HG03457 (cell line): ENCODE results near the gene TMEM117.
"Not testable (repeated sequence)": the region's sequence is repeated elsewhere in the genome, so short reads cannot be mapped to it uniquely, and the experiment has no call there.

Experiments
- ATAC-seq: cut with Tn5 transposase; IDR thresholded peaks from one replicate; pipeline ENCODE4 v1.9.1; 2021; ENCODE audit warnings: moderate number of reproducible peaks; ENCODE audit not compliant: unreplicated experiment

Gene TMEM117

DNA sequence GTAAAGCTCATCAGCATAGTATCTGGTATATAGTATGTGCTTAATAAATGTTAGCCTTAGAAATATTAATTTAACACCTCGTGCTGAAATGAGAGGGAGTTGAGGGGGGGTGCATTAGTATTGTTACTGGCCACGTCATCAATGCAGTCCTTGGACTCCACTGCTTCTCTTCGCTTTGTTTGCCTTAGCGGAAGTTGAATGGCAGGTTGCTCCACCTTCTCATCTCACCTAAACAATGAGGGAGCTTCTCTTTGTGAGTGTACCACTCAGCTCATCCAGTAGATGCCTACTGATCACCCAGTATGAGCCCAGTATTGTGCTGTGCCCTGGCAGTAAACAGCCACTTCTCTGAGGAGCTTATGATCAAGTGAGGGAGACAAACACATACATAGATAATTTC, 4.5 kb downstream of the TMEM117 start:
- ATAC-seq: no peak

DNA sequence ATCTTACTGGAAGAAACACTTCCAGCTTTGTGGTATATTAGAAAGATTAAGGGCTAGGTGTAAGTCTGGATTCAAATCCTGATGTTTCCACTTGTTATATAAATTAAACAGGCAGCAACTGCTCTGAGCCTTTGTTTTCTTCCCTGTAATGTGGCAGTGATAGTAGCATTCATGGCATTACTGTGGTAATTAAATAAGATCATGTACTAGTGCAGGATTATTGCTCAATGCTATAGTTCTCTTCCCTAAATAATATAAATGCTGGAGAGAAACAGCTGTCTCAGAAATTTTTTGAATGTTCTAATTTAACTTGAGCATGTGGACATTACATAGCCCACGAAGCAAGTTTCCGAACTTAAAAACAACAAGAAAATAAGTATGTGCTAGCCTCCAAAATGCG, 5.4 kb downstream of the TMEM117 start:
- no peak for ATAC-seq

DNA sequence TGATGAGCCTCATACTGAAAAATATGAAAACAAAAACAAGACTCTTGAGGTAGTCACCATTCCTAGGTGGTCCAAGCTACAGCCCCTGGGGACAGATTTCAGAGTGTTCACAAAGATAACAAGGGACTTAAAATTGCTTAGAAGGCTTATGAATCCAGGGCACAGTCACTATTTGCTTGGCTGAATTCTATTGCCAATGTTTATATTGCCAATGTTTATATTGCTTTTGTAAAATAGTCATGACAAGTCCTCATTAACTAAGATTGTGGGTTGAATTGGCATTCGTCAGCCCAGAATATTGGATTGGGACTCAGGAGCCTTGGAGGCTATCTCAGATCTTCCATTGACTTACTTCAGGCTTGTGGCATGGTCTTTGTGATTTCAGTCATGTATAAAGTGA, 6.4 kb downstream of the TMEM117 start:
- no peak for ATAC-seq

DNA sequence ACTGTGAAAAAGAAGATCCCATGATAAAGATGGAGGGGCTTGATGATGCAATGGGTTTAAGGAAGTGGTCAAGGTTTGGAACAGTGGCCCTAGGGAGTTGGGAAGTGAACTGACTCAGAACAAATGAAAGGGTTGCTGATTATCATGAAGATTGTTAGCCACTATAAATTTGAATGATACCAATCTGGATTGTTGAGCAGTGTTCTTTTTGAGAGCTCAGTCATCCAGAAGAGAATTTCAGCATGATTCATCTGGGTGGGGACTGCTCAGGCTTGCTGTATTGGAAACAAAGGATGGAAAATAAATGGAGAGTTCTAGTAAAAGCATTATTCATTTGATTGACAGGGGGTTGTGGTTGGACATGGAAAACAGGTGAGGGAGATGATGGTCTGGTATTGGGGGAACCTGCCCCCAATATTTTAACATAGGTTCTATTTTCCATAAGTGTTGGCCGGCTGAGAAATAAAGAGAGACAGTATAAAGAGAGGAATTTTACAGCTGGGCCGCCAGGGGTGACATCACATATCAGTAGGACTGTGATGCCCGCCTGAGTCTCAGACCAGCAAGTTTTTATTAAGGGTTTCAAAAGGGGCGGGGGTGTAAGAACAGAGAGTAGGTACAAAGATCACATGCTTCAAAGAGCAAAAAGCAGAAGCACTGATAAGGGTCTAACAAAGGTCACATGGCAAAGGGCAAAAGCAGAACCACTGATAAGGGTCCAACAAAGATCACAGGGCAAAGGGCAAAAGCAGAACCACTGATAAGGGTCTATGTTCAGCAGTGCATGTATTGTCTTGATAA, 11.7 kb downstream of the TMEM117 start:
- not testable (repeated sequence) for ATAC-seq

DNA sequence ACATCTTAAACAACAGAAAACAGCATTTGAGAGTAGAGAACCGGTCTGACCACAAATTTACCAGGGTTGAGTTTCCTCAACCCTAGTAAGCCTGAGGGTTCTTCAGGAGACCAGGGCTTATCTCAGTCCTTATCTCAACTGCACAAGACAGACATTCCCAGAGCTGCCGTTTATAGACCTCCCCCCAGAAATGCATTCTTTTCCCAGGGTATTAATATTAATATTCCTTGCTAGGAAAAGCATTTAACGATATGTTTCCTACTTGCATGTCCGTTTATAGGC, 12.3 kb downstream of the TMEM117 start:
- no peak for ATAC-seq

DNA sequence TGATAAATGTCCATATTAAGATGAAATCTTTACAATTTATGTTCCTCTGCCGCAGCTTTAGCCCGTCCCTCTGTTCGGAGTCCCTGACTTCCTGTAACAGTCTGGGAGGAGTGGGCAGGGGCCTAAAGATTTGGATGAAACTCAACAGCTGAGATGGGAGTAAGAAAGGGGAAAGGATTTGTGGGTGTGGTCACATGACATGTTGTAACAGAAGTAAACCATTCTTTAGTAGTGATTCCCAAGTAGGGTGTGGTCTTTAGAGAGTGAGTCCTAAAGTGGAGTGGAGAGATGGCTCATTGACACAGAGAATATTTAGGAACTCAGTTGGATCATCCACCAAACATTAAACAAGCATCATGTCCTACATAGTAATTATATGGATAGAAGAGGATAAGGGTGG, 12.9 kb downstream of the TMEM117 start:
- ATAC-seq: no peak

DNA sequence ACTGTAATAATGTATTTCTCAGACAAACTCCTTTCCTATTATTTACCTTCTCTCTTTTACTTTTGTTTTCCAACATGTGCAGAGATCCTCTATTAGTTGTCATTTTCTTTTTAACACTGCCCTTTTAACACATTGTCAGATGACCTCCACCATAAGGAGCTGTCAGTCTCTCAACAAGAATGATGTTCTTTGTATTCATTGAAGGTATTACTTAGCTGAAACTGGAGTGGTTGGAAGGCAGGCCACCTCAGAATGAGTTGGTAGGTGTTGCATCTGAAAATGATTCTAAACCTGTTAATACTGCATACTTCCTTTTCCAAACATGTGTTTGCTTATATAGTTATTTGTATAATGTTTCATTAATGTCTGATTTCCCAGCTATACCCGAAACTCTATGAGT, 16.9 kb downstream of the TMEM117 start:
- no peak for ATAC-seq

DNA sequence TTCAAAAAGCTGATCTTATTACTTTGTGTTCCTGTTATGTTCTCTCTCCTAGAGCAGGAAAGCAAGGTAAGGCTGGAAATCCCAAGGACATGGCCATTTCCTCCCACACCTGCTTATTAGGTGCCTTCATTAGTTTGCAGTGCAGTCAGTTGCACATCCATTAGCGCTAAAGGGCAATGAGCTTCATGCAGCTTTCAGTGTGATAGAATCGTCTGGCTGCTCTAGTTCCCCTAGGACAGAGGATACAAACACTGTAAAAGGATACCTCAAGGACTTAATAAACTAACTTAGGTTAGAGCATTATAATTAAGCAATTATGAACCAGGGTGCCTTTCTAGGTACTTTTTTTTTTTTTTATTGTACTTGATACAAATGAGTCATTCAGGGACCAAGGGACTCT, 21.1 kb downstream of the TMEM117 start:
- no peak for ATAC-seq

DNA sequence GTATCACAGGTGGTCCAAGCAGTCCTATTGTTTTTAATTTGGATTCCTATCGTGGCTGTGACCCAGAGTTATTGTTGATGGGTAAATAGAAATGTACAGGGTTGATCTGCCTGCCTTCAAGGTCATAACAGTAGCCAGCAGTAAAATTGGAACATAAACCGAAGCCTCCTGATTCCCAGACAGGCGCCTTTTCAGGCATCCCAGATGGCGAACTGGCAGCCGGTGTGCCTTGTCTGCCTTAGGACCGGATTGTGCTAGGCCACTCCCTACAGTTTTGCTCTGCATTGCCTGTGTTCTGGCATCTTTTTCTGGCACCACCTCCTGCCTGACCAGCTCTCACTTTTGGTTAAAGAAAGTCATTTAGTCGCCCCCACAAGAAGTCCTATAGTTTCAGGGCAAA, 22.2 kb downstream of the TMEM117 start:
- no peak for ATAC-seq

DNA sequence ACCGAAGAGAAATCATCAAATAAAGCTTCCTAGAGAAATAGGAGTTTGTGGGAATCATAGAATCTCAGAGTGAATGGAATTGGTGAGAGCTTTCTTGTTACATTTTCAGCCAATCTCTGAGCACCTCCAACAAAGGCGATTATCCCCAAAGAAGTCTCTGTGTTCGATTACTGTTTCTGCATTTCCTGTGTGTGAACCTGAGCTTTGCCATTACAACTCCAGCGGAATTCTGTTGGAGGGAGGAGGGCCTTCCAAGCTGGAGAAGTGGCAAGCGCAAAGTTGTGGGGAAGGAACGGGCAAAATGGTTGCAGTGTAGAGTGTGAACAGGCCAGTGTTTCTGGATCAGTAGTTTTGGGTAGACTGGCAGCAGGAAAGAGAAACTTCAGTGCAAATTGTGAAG, 23.1 kb downstream of the TMEM117 start:
- ATAC-seq: no peak

DNA sequence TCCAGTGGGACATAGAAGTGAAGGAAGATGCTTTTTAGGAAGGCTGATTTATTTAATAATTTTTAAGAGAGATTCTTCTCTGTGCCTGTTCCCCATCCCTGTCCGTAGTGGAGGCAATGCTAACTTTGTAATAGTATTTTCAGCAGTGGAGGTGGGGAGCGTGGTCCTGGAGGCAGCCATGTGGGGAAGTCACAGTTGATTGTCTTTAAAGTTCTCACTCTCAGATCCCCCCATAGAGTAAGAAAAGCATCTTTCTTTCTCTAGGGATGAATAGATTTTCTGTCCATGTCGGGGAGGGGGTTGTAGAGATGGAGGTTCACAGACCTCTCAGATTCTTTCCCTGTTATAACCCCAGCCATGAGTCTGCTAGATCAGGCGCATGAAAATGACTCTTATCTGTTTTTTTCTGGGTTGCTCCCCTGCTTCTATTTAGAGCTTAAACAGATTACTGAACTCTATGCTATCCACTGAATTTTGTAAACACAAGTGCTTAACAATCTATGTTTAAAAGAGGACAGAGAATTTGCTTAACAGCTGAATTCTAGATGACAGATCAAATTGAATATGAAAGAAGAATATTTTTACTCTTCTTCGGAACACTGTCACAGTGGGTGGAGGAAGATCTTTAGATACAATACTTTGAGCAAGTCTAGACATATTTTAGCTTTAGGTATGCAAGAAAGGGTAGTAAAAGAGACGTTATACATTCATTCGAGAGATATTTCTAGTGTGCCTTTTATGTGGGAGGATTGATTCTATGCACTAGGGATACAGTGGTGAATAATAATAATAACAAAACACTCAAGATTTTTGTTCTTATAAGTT, 25.3 kb downstream of the TMEM117 start:
- no peak for ATAC-seq

DNA sequence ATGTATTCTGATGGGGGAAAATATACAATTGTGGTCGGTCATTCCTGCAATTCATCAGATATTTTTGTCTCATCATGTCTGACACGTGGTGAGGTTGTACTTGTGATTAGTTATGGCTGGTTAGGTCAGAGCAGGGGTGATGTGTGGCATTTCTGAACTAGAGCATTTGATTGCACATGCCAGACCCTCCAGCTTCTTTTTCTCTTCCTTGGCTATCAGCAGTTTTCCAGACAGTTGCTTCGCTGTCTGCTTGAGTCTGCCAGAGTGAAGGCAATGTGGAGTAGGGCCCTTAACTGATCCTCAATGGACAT, 25.9 kb downstream of the TMEM117 start:
- no peak for ATAC-seq

DNA sequence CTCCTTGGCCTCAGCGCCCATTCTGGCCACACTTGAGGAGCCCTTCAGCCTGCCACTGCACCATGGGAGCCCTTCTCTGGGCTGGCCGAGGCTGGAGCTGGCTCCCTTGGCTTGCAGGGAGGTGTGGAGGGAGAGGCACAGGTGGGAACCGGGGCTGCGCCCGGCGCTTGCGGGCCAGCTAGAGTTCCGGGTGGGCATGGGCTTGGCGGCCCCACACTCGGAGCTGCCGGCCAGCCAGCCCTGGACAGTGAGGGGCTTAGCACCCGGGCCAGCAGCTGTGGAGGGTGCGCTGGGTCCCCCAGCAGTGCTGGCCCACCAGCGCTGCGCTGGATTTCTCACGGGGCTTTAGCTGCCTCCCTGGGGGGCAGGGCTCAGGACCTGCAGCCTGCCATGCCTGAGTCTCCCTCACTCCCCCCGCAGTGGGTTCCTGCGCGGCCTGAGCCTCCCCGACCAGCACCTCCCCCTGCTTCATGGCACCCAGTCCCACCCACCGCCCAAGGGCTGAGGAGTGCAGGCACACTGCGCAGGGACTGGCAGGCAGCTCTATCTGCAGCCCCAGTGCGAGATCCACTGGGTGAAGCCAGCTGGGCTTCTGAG, 28.0 kb downstream of the TMEM117 start:
- no peak for ATAC-seq

DNA sequence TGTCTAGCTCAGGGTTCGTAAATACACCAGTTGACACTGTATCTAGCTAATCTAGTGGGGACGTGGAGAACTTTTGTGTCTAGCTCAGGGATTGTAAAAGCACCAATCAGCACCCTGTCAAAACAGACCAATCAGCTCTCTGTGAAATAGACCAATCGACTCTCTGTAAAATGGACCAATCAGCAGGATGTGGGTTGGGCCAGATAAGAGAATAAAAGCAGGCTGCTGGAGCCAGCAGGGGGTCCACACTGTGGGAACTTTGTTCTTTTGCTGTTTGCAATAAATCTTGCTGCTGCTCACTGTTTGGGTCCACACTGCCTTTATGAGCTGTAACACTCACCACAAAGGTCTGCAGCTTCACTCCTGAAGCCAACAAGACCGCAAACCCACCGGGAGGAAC, 28.7 kb downstream of the TMEM117 start:
- ATAC-seq: not testable (repeated sequence)

DNA sequence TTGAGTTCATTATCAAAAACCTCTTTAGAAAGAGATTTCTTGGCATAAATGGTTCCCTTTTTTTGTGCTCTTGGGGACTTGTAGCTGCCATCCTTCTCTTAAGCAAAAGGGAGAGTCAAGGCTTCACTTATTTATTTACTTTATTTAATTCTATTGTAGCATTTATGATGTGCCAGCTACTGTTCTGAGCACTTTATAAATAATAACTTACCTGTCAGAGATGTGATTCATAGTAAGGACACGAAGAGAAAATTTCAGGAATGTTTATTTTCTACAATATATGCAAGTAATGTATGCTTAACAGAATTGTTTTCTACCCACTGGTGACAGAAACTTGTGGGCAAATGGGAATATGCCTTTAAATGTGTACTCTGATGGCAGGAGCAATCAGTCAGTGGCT, 33.3 kb downstream of the TMEM117 start:
- ATAC-seq: no peak

DNA sequence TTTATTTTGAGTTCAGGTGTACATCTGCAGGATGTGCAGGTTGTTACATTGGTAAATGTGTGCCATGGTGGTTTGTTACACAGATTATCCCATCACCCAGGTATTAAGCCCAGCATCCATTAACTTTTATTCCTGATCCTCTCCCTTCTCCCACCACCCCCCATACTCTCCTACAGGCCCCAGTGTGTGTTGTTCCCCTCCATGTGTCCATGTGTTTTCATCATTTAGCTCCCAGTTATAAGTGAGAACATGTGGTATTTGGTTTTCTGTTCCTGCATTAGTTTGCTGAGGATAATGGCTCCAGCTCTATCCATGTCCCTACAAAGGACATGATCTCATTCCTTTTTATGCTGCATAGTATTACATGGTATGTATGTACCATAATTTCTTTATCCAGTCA, 33.9 kb downstream of the TMEM117 start:
- ATAC-seq: not testable (repeated sequence)

DNA sequence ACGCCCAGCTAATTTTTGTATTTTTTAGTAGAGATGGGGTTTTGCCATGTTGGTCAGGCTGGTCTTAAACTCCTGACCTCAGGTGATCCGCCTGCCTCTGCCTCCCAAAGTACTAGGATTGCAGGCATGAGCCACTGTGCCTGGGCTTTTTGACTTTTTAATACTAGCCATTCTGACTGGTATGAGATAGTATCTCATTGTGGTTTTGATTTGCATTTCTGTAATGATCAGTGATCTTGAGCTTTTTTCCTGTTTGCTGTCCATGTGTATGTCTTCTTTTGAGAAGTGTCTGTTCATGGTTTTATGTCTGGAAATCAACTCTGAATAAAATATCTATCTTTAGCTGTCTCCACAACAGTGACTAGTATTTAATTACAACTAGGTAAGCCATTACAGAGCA, 35.4 kb downstream of the TMEM117 start:
- ATAC-seq: not testable (repeated sequence)

DNA sequence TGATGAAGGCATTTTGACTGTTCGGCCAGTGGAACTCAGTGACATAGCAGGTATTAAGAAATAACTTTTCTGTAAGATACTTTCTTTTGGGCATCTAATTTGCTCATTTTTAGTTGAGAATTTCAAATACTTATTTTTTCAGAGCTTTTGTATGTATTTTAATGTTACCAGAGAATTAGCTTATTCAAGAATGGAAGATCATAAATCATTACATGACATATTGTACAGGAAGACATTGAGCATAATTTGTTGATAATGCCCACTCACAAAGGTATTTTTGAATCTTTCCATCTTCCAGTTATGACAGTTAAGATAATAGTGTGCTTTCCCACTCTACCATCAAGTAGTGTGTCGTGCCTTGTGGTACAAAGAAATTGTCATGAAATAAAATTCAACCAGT, 36.5 kb downstream of the TMEM117 start:
- ATAC-seq: no peak

DNA sequence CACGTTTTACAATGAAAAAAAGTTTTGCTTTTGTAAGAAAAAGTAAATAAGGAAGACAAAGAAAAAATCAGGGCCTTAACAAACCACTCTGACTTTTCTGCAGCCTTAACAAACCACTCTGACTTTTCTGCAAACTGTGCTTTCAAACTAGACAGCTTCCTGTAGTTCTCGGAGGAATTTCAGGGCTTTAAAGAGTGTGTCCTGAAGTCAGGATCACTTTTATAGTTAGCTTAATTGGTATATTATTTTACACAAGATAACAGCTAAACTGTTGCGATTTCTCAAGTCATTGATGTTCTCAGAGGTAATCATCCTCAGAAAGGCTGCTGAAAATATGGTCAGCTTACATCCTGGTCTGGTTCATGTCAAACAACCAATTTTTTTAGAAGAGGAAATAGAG, 42.2 kb downstream of the TMEM117 start:
- ATAC-seq: no peak

DNA sequence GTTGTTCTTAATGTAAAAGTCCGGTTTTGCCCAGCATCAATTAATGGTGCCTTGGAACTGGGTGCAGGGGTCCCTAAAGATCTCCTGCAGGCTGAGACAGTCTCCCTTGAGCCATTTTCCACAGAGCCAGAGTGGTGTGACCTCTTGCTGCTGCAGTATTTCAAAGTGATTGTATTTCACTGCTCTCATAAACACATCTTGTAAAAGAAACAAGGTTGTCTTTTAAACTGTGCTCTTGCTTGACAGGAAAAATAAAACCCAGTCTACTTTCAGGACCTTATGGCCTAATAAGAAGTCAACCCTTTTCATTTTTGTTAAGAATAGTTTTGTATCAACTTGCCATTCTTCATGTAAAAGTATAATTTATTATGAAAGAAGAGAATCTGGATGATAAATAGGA, 44.7 kb downstream of the TMEM117 start:
- ATAC-seq: no peak

DNA sequence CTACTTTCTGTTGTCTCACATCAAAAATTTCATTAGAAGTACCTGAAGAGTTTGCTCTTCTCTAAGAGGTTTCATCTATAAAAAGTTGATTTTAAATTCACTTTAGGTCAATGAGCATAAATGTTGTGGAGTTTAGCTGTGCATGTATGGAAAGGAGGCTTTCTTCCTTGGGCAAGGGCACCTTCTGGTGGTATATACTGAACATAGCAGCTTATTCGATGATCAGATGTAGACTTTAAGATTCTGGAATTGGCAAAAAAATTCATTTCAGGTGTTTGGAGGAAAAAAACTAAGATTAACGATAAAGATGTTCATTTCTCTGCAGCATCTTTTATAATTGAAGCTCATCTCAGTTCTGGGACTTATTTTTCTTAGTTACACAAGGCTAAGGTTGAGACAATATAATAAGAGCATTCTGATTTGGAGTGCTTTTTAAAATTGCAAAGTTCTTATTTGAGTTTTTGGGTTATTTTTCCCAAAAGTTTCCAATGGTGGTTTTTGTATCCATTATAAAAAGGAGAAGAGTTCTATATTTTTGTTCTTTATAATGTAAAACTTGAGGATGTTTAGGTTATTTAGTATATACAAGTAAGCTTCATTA, 46.8 kb downstream of the TMEM117 start:
- ATAC-seq: peak; percentile 95

DNA sequence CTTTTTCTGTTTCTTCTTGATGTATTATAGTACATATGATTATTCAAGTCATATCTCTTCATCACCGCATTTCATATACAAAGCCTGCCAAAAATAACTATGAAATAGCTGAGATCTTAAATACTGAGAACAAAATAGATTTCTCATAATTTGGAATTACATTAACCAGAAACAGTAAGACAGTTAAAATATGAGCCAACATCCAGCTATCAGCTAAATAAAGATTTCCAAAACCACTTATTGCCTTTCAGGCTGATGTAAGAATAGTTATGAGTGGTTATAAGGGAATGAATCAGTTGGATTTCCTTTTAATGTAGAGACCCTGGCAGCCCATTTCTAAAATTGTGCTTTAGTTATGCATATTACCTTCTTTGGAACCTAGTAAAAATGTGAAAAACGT, 47.4 kb downstream of the TMEM117 start:
- no peak for ATAC-seq
